Mucosa of descending colon (tissue), 3 donors: Measurements from ENCODE around the gene NHERF1. TPM values are rescaled to one million over a fixed set of nuclear protein-coding genes. Genes with fewer than 3 reads are reported as not detected.

Experiments
- ATAC-seq: fragments of 200-7000 bp; cut with Tn5 transposase; one replicate; pipeline ENCODE4 v1.9.1; 2020; ENCODE audit warnings: mild to moderate bottlenecking, moderate library complexity
- DNase-seq, 3 donors: peaks; one replicate each; pipeline ENCODE4 v3.0.0-alpha.2; 2020
- H3K36me3 ChIP-seq: fragments of 200-600 bp; one replicate; pipeline ENCODE4 v1.8.0; 2021; ENCODE audit warnings: low read depth, mild to moderate bottlenecking
- H3K4me1 ChIP-seq: fragments of 200-600 bp; one replicate; pipeline ENCODE4 v1.8.0; 2021; ENCODE audit warnings: low read depth, mild to moderate bottlenecking
- H3K4me3 ChIP-seq: fragments of 200-600 bp; one replicate; pipeline ENCODE4 v1.8.0; 2021; ENCODE audit warnings: mild to moderate bottlenecking
- H3K9me3 ChIP-seq: fragments of 200-600 bp; one replicate; pipeline ENCODE4 v1.8.0; 2021; ENCODE audit warnings: mild to moderate bottlenecking
- CTCF ChIP-seq: fragments of 200-600 bp; IDR thresholded peaks from one replicate; pipeline ENCODE4 v1.8.0; 2022; ENCODE audit warnings: antibody characterized with exemption, mild to moderate bottlenecking
- intact Hi-C, 2 donors: fragments of 100-400 bp; cut with DNase I in 1 of 2; cut with micrococcal nuclease in 1 of 2; formaldehyde crosslinking; loops; one replicate each; pipeline versions ENCODE4 v1.11.0 to v1.11.1; 2022; cut with DNase I, micrococcal nuclease
- total RNA-seq, 3 donors: library from RNA; stranded (reverse); fragmentation: NEBNext Ultra II Directional in 2 of 3; extraction: Animal tissue kit (Norgen Biotek cat#: 25700) in 2 of 3; gene quantifications; one replicate each; pipeline versions ENCODE4 v1.2.1 to v1.2.4, GENCODE V29; 2021 to 2023
- donor health status: DM: no; HTN: no; CAD: no; lungs with moderate emphysema.
- donor health status: DM: no; HTN: no; CAD: no.
- donor health status: DM: no; HTN: yes; CAD: no.

Gene NHERF1
- total RNA-seq, 3 donors from 2014 or later, result 109 to 281 (median 164) TPM

GRCh38 chr17:74780443-74781238, 32.2 kb downstream of the NHERF1 start:
- Histone ChIP-seq H3K4me3 (no peak overlapping the region), H3K9me3 (no peaks in the 10 kb centered on the region), H3K36me3 (no peaks in the 10 kb centered on the region), H3K4me1 (peaks cover 10% of the 10 kb centered on the region)
- intact Hi-C loops, result no loop called here
- TF ChIP-seq CTCF, result no peak
- ATAC-seq (no peak), DNase-seq (no peak)

GRCh38 chr17:74782571-74782970, 34.1 kb downstream of the NHERF1 start:
- H3K4me1 ChIP-seq, result peaks cover 1% of the 10 kb centered on the region
- no peak for DNase-seq
- ATAC-seq, result no peak
- no peaks in the 10 kb centered on the region for H3K9me3 ChIP-seq
- no peaks in the 10 kb centered on the region for H3K36me3 ChIP-seq
- no peak overlapping the region for H3K4me3 ChIP-seq
- TF ChIP-seq CTCF, result no peak
- intact Hi-C loops, result no loop called here

GRCh38 chr17:74784125-74784810, 35.8 kb downstream of the NHERF1 start:
- H3K4me3 ChIP-seq, result no peak overlapping the region
- intact Hi-C loops, result no loop called here
- no peaks in the 10 kb centered on the region for H3K9me3 ChIP-seq
- DNase-seq (no peak), ATAC-seq (no peak)
- no peaks in the 10 kb centered on the region for H3K4me1 ChIP-seq
- no peak for TF ChIP-seq CTCF
- no peaks in the 10 kb centered on the region for H3K36me3 ChIP-seq

GRCh38 chr17:74785096-74785980, 36.9 kb downstream of the NHERF1 start:
- intact Hi-C loops, result no loop called here
- Histone ChIP-seq H3K36me3 (no peaks in the 10 kb centered on the region), H3K4me1 (no peaks in the 10 kb centered on the region), H3K9me3 (no peaks in the 10 kb centered on the region), H3K4me3 (no peak overlapping the region)
- DNase-seq, result no peak
- no peak for ATAC-seq
- no peak for TF ChIP-seq CTCF

- Histone ChIP-seq H3K4me1 (no peaks in the 10 kb centered on the region), H3K36me3 (no peaks in the 10 kb centered on the region)
- intact Hi-C loops, result no loop called here
Observed at GRCh38 chr17:74785981-74786360, 37.5 kb downstream of the NHERF1 start.

More at GRCh38 chr17:74785981-74786360, 37.5 kb downstream of the NHERF1 start:
- Histone ChIP-seq H3K9me3 (no peaks in the 10 kb centered on the region), H3K4me3 (no peak overlapping the region)
- ATAC-seq (no peak), DNase-seq (no peak)
- no peak for TF ChIP-seq CTCF
